Activated CD4-positive, alpha-beta T cell treated with anti-CD3 and anti-CD28 coated beads, Interleukin-2, amount 50 U/mL, for 4 hours (primary cell): Measurements from ENCODE around the gene MRPL30.
A peak's percentile ranks its signal among the peaks of the same experiment; 100 is the strongest.
"Not testable (repeated sequence)": the region's sequence is repeated elsewhere in the genome, so short reads cannot be mapped to it uniquely, and the experiment has no call there.

Experiments used
- DNase-seq, 2 experiments: peaks; one replicate each; pipeline ENCODE4 v3.0.0-alpha.2; 2020

The MRPL30 gene

GRCh38 chr2:99180755-99181623, at the start of gene MRPL30, which contains the start of gene MITD1:
Gene MRPL30 (plus strand): TSS chr2:99181184. CDS start chr2:99186204, 5,020 bp downstream.
Gene MITD1 (minus strand): TSS chr2:99181058. CDS start chr2:99180981, 77 bp downstream.
- peak; percentile 86 for DNase-seq

DNA sequence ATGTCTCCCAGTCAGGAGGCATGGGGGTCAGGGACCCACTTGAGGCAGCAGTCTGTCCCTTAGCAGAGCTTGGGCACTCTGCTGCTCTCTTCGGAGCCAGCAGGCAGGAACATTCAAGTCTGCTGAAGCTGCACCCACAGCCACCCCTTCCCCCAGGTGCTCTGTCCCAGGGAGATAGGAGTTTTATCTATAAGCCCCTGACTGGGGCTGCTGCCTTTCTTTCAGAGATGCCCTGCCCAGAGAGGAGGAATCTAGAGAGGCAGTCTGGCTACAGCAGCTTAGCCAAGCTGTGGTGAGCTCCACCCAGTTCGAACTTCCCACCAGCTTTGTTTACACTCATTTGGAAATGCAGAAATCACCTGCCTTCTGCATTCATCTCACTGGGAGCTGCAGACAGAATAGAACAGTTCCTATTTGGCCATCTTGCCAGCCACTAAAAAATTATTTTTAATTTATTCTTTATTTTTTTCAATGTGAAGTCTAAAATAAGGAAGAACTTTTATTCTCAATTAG, 45.9 kb upstream of the MRPL30 start:
- not testable (repeated sequence) for DNase-seq

DNA sequence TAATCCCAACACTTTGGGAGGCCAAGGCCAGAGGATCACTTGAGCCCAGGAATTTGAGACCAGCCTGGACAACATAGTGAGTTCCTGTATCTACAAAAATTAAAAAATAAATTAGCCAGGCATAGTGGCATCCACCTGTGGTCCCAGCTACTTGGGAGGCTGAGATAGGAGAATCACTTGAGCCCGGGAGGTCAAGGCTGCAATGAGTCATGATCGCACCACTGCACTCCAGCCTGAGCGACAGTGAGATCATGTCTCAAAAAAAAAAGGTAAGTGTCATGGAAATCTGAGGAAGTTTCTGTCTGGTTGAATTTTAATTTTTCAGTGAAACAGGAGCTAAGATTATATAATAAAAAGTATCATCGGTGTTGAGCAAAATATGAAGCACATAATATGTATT, 42.0 kb upstream of the MRPL30 start:
- DNase-seq, result no peak

DNA sequence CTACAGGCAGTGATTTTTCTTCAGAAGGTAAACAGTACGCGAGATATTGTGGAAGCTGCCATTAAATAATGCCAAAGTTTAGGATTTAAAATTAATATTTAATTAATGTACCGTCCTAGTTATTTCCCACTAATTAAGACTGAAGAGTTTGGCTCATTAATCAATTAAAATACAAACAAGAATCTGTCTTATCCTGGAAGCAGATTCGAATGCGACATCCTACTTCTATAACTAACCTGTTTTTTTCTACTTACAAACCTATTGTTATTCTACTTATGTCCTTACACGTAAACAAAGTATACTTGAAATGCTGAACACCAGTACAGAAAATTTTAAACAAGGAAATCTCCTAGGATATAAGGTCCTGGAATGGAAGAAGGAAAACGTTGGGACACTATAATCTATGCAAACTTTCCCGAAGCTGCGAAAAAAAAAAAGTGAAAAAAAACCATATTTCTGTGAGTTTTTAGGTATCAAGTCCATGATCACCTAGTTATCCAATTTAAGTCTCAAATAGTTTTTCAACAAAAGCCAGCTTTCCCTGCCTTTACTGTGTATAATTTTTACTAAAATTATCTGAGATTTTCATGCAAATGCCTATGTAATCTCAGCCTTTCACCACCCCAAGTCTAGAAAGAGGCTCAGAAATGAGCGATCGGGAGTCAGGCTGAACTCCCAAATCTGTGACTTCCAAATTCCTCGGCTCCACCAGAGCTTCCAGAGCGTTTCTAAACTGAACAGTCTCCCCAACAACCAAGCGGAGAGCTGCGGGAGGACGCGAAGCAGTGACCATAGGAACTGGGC, 40.7 kb upstream of the MRPL30 start:
- DNase-seq, result no peak

GRCh38 chr2:99140860-99141109, 40.2 kb upstream of the MRPL30 start:
- no peak for DNase-seq

- peak; percentile 96 to 97 for DNase-seq
Measured at GRCh38 chr2:99141110-99142108, 39.6 kb upstream of the MRPL30 start, which contains the start of gene C2orf15. Gene C2orf15 (plus strand): TSS chr2:99141707. CDS start chr2:99150559, 8,852 bp downstream.

GRCh38 chr2:99150706-99151105, 30.3 kb upstream of the MRPL30 start:
- DNase-seq, result no peak

DNA sequence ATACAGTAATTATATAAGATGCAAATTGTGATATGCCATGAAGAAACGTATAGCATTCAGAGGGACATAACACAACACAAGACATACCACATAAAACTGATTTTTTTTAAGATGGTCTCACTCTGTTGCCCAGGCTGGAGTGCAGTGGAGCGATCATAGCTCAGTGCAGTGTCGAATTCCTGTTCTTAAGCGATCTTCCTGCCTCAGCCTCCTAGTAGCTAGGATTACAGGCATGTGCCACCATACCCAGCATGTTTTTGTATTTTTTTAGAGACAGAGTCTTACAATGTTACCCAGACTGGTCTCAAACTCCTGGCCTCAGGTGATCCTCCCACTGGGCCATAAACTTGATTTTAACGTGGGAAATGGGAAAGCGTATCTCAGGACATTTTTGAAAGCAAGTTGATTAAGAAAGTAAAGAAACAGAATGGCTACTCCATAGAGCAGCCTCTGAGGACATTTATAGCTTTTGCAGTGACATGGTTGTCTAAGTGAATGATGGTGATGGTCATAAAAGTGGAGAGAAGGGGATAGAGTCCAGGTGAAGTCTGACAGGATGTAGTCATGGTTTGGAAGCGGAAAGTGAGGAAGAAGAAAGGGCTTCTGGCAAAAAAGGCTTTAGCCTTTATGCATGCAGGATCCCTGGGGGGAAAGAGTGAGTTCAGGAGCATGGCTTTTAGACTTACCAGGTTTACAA, 28.6 kb upstream of the MRPL30 start:
- DNase-seq, result no peak

- no peak for DNase-seq
Measured at GRCh38 chr2:99153921-99154604, 26.9 kb upstream of the MRPL30 start.

DNA sequence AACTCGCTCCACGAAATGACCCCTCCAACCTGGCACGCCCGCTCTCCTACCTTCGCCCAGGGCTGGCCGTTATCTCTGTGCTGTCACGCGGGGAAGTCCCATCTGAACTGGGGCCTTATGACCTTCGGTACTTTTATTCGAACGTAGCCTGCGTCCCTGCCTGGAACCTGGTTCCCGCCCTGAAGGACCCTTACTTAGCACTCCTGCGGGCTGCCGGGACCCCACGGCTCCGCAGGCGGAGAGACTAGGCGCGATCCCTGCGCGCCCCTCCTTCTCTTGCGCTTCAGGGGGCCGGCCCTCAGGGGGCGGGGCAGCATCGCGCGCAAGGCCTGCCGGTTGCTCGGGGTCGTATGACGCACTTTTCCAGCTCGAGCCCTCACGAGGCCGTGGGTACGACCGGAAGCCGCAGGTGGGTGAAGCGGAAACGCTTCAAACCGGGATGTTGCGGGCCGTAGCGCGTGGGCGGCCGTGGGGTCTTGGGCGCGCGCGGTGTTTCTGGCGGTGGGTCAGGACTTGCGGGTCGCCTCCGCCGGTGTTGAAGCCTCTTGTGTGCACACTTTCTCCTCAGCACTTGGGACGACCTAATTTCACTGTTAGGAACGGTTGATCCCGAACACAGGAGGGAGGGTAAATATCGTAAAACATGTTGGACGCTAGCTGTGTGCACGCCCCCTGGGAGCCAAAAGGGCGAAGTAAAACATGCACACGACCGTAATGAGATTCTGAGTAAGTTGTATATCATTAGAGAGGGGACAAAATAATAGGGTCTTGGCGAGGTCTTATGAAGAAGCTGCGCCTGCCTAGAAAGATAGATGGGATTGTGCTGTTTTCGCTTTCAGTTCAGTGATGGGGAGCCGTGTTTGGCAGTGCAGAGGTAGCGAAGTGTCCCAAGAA, 26.1 kb upstream of the MRPL30 start, which contains the start of the genes LIPT1 and TSGA10:
Gene LIPT1 (plus strand): TSS at position 325 of the 894 bp plus-strand sequence. CDS start 6,991 bp downstream, outside the sequence.
Gene TSGA10 (minus strand): TSS at position 300 of the 894 bp plus-strand sequence. CDS start 45,503 bp downstream, outside the sequence.
- DNase-seq, result peak; percentile 85 to 89

GRCh38 chr2:99156891-99157290, 24.1 kb upstream of the MRPL30 start:
- DNase-seq, result no peak

DNA sequence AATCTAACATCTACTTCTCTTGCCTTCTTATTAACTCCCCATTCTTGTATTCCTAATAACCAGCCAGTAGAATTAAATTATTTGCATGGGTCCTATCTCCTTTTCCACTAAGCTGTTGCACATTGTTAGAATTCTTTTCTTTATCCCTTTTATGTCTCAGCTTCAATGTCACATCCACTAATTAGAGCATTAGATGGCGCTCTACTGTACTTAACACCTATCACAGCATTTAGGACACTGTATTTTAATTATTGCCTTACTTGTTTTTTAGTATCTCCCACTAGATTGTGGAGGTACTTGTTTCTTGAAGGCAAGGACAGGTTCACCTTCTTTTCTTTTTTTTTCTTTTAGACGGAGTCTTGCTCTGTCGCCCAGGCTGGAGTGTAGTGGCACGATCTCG, 22.4 kb upstream of the MRPL30 start:
- no peak for DNase-seq

GRCh38 chr2:99159594-99159993, 21.4 kb upstream of the MRPL30 start:
- DNase-seq, result no peak

GRCh38 chr2:99166218-99166617, 14.8 kb upstream of the MRPL30 start:
- DNase-seq, result no peak

GRCh38 chr2:99169534-99169933, 11.4 kb upstream of the MRPL30 start:
- DNase-seq, result no peak

- no peak for DNase-seq
Measured at GRCh38 chr2:99171377-99172140, 9.4 kb upstream of the MRPL30 start.

DNA sequence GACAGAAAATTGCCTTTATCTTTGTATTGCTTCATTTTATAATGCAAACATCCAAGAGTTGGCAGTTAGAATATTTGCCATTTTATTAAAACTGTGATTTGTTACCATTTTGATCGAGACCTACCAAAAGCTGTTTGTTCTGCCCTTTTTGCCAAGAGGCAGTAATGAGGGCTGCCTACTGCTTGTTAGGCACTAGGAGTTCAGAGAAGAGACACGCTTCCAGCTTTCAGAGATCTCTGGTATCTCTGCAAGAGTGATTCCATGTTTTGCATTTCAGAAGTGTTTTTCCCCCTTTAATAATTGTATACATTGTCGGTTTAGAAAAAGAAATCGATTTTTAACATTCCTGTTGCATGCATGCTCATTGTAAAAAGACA, 628 bp downstream of the MRPL30 start:
- DNase-seq, result no peak

GRCh38 chr2:99183025-99183424, 2.0 kb downstream of the MRPL30 start:
- no peak for DNase-seq

DNA sequence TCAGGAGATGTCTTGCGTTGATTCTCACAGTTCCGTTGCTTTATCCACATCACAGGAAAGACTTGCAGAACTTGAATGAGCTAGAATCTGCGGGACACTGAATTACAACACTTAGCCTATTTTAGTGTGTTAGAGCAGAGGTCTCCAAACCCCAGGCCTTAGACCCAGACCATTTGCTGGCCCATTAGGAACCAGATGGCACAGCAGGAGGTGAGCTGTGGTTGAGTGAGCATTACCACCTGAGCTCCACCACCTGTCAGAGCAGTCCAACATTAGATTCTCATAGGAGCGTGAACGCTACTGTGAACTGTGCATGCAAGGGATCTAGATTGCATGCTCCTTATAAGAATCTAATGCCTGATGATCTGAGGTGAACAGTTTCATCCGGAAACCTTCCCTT, 3.8 kb downstream of the MRPL30 start:
- no peak for DNase-seq
